Suppressor macrophage (primary cell): ENCODE results near the gene SUCNR1.
A peak's percentile ranks its signal among the peaks of the same experiment; 100 is the strongest.
"Not testable (repeated sequence)": the region's sequence is repeated elsewhere in the genome, so short reads cannot be mapped to it uniquely, and the experiment has no call there.

Experiments used
- DNase-seq, 4 experiments: peaks; one replicate each; pipeline ENCODE4 v3.0.0-alpha.2; 2020 to 2022

The SUCNR1 gene

DNA sequence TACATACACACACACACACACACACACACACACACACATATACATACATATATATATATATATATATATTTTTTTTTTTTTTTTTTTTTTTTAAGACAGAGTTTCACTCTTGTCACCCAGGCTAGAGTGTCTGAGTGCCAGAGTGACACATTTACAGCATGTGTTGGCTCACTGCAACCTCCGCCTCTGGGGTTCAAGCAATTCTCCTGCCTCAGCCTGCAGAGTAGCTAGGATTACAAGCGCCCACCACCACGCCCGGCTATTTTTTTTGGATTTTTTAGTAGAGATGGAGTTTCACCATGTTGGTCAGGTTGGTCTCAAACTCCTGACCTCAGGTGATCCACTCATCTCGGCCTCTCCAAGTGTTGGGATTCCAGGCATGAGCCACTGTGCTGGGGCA lies 636 bp downstream of the SUCNR1 start:
- DNase-seq = peak; percentile 60 to 81 (median 78)

DNA sequence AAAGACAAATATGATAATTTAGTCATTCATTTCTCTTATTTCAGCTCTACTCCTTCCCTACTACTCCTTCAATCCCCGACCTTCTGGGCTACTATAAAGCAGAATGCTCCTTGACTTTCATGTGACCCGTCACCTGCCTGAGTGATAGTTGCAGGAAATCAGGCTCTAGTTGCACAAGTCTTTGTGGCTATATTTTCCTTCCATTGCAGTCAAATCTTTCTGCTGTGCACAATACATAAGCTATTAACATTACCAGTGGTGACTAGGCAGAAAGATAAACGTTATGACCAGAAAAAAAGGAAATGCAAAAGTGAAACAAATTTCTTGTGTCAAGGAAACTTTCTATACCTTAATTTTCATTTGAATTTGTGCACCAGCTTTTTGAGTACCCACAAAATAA lies 2.3 kb downstream of the SUCNR1 start:
- peak; percentile 64 to 90 (median 80) for DNase-seq

DNA sequence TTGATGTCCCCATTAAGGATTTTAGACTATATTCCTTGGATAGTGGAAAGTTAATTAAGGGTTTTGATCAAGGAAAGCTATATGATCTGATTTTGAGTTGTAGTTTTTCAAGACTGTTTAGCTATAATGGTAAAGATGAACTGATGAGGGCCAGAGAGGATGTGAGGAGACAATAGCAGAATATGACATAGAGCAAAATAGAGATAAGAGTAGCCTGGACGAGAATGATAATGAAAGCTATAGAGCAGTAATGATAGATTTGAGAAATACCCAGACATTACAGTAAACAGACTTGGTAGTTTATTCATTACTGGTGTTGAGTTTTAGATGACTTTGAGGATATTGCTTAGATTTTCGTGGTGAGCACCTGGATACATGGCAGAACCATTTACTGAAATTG lies 3.8 kb downstream of the SUCNR1 start:
- DNase-seq = no peak

DNA sequence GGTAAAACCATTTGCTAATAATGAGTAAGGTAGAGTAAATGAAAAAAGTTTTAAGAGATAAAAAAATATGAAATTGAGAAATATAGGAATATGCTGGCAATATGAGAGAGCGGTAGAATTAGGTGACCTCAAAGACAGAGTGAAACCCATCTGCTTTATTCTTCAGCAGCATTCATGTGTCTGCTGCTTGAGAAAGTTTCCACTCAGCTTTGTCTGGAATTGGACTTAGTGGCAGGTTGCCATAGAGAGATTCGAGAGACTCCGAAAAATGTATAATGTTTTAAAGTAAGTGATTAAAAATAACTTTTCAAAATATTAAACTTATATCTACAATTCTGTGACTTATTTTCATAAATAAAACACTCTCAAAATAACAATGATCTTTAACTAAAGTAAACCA lies 5.0 kb downstream of the SUCNR1 start:
- no peak for DNase-seq

DNA sequence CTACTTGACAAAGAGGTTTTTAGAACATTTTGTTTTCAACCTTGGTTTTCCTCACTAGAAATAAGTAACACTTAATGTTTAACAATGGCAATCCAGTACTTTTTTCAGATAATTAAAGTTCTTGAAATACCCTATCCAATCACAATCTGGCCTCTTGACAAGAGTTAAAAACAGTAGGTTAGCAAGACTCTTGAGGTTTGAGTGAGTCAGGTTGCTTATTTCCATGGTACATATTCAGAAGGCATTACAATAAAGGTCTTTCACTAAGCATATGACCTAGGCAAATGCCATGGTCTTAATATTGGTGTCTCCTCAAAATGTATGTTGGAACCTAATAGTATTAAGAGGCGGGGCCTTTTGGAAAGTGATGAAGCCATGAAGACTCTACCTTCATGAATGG lies 5.6 kb downstream of the SUCNR1 start:
- DNase-seq = peak in 1 of 4 experiments; percentile 24

DNA sequence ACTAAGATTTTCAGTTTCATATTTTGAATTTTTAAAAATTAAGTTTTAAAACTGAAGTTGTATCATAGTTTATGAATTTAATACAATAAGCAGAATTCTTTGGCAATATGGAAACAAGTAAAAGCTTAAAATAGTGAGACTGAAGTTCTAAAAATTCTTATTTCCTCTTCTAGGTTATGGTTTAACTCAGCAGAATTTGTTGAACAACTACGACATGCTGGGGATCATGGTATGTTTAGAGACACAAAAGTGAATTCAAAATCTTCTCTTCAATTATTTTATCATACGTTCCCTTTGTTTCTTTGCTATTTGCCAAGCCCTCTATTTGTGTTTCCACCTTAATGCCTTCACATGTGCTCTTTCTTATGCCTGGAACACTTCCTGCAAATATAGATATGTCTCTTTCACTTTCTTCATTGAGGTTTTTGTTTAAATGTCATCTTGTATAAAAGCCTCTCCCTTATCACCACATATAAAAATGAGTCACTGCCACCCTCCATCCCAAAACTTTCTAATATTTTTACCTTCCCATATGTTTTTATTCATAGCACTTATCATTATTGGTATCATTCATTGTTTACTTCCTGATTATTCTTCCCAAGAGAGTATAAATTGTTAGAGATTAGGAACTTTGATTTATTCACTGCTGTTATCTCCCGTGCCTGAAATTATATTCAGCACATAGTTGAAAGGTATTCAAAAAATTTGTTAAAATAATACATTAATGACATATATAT lies 6.4 kb downstream of the SUCNR1 start:
- DNase-seq = peak in 2 of 4 experiments; percentile 37 to 57

DNA sequence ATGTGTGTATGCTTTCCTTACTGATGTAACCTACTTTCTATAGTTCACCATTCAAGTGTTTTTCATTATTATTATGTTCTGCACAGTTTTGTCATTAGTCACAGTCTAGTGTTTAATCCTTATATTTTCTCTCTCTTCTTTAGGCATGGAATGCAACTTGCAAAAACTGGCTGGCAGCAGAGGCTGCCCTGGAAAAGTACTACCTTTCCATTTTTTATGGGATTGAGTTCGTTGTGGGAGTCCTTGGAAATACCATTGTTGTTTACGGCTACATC lies 6.9 kb downstream of the SUCNR1 start:
- DNase-seq = no peak

DNA sequence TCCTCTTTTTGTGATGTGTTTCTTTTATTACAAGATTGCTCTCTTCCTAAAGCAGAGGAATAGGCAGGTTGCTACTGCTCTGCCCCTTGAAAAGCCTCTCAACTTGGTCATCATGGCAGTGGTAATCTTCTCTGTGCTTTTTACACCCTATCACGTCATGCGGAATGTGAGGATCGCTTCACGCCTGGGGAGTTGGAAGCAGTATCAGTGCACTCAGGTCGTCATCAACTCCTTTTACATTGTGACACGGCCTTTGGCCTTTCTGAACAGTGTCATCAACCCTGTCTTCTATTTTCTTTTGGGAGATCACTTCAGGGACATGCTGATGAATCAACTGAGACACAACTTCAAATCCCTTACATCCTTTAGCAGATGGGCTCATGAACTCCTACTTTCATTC lies 7.7 kb downstream of the SUCNR1 start:
- DNase-seq = no peak

DNA sequence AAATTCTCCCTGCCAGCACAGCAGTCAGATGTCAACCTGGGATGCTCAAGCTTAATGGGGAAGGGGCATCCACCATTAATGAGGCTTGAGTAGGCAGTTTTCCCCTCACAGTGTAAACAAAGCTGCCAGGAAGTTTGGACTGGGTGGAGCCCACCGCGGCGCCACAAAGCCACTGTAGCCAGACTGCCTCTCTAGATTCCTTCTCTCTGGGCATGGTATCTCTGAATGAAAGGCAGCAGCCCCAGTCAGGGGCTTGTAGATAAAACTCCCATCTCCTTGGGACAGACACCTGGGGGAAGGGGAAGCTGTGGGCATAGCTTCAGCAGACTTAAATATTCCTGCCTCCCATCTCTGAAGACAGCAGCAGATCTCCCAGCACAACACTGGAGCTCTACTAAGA lies 12.0 kb downstream of the SUCNR1 start:
- DNase-seq = not testable (repeated sequence)

DNA sequence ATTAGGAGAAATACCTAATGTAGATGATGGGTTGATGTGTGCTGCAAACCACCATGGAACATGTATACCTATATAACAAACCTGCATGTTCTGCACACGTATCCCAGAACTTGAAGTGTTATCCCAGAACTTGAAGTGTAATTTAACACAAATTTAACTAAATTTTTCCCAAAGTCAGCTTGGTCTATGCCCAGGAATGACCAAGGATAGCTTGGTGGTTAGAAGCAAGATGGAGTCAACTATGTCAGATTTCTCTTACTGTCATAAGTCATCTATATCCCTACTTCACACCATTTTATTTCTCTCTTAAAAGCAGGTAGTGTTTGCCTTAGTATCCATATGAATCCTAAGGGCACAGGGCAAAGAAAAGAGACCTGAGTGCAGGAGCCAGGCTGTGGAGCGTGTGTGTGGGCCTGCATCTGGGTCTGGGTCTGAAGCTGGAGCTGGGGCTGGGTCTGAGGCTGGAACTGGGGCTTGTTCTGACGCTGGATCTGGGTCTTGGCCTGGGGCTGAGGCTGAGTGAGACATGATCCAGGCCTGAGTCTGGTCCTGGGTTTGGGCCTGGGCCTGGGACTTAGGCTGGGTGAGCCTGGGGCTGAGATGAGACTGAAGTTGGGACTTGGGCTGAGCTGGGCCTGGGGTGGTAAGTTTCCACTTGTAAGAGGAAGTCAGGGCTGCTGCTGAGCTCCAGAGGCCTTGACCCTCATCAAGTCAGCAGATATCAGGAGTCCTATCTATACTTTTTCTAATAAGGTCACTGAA lies 14.2 kb downstream of the SUCNR1 start:
- not testable (repeated sequence) for DNase-seq

DNA sequence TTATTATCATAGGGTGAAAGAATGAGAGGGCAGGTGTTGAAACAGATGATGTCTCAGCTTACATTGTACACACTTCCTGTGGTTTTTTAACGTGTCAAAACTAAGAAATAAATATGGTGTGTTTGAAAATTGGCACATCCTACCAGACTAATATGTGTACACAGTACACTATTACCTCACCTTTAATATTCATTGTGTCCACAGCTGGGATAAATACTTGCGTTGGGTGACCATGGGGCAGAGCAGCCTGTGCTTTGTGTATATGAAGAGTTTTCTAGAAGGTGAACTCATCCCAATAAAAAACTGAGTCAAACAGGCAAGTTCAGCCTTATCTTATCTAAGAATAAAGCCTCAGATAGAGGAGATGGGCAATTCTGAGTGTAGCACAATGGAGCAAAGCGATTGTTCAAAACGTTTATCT lies 17.3 kb downstream of the SUCNR1 start:
- DNase-seq = no peak

DNA sequence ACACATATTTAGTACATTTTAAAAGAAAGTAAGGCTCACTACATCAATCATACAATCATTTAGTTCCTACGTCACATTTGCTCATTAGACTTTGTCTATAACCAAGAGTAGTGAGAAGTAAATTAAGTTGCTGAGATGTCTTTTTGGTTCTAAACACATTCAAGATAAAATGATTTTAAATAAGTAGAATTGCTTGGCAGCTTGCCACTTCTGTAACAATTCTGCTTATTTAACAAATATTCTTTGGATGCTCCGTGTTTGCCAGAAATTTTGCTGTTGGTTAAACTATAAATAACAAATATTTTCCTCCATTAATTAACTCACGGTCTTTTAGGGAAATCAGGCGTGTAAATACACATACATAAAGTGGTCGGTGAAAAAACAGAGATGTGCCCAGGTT lies 18.3 kb downstream of the SUCNR1 start:
- DNase-seq = no peak

DNA sequence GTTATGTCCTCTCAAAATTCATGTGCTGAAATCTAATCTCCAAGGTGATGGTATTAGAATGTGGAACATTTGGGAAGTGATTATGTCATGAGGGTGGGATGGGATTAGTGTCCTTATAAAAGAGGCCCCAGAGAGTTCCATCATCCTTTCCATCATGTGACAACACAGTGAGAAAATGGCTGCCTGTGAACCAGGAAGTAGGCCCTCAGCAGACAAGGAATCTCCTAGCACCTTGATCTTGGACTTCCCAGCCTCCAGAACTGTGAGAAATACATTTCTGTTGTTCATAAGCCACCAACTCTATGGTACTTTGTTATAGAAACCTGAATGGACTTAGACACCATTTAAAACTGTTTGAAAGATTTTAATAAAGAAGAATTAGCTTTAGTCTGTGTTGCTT lies 20.8 kb downstream of the SUCNR1 start:
- DNase-seq = no peak

DNA sequence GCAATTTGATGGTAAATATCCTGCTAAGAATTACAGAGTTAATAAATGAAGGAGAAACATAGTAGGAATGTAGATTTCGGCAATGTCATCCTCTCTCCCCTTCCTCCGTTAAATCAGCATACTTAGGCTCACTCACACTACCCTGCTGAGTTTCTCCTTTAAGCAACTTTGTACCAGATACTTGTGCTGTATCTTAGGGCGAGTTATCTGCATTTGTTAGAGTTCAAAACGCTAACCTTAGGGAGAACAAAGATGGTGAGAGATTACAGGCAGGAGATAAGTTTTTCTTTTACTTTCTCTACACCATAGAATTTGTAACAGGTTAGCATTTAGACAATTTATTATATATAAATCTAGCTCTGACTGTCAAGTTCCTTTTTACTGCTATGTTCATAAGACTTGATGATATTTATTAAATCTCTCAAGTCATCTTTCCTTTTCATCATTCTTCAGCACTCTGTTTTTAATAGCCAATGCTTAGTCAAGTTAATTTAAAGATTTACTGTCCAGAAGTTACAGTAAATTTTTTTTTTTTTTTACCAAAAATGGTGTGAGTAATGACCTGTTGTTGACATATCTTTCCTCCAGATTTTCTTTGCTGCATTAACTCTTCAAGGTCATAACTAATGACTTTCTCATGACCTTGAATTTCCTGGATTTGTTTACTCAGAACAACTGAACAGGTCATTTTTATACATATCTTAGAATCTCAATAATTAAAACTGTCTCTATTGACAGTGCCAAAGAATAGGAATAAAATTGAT lies 22.2 kb downstream of the SUCNR1 start:
- DNase-seq = no peak

DNA sequence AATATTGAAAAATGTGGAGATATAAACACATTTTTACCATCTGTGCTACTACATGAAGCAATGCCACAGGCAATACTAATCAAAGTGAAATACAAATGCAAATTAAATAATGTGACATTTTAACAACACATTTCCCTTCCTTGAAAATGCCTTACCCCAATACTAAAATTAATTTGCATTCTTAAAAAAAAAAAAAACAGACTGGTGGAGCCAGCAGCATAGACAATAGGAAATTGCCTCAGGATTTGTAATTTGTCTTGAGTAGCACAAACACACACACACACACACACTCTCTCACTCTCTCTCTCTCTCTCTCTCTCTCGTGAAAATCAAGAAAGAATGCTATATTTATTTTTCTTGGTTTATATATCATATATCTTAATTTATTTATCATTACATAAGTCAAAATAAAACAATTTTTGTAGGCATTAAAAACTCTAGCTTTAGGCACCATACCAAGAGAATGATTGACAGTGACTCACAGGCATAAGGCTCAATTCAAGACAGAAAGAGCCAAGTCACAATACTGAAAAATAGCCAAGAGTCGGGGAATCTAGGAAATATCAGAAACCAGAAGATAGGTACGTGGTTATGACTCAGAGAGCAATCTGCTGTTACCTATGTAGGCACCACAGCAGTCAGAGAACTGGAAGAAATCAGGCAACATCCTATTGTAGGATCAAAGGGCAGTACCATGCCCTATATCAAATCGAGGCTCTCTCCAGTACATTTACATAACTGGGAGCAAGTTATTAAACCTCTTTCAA lies 23.0 kb downstream of the SUCNR1 start:
- DNase-seq = no peak

DNA sequence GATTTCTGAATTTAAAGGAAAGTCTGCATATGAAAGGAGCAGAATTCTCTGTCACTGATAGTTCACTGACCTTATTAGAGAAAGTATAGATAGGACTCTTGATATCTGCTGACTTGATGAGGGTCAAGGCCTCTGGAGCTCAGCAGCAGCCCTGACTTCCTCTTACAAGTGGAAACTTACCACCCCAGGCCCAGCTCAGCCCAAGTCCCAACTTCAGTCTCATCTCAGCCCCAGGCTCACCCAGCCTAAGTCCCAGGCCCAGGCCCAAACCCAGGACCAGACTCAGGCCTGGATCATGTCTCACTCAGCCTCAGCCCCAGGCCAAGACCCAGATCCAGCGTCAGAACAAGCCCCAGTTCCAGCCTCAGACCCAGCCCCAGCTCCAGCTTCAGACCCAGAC lies 24.7 kb downstream of the SUCNR1 start:
- not testable (repeated sequence) for DNase-seq

DNA sequence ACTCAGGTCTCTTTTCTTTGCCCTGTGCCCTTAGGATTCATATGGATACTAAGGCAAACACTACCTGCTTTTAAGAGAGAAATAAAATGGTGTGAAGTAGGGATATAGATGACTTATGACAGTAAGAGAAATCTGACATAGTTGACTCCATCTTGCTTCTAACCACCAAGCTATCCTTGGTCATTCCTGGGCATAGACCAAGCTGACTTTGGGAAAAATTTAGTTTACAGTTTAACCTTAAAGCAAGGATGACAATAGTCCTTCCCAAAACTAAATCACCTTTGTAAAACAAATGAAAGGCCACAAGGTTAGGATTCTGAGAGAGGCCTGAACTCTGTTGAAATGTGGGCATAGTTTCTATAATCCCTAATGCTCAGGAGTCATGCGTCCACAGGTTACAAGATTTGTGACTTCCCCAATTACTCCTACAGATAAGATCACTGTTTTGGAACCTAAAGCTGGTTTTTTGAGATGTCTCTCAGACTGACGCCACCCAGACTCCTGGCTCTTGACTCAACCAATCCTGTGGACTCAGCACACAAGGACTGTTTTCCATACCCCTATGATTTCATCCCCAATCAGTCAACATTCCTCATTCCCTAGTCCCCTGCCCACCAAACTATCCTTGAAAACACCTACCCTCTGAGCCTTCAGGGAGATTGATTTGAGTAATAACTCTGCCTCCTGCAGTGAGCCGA lies 25.3 kb downstream of the SUCNR1 start:
- DNase-seq = peak in 2 of 4 experiments; percentile 23 to 24

DNA sequence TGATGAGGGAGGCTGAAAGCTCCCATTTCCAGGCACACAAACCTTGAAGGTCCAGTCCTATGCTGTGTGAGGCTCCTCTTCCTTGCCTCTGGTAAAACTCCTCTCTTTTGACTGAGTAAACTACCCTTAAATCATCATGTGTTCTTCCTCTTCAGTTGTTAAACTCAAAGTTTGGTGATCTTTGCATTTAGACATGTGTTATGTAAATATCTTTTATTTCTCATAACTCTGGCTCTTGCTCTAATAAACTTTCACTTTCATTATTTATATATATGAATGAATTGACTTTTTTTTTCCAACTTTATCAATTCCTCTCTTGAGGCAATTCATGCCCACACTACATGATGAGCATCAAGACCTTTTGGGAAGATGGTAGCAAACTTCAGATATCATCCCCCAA lies 26.6 kb downstream of the SUCNR1 start:
- DNase-seq = no peak

DNA sequence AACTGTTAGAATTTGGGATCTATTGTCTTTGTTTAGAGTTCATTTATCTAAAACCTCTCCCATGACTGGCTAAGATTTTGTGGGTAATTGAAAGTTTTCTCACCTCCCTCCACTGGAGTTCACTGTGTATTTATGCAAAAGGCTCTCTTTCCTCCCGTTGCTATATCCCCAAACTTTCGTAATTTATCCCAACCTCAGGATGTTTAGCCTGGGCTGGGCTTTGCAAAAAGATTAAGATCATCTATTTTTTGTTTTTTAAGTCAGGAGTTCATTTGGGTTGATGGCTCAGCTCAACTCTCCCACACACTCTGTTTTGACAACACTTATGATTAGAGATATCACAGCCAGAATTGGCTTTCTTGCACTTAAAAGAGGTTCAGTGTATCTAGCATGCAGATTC lies 27.0 kb downstream of the SUCNR1 start:
- DNase-seq = no peak

DNA sequence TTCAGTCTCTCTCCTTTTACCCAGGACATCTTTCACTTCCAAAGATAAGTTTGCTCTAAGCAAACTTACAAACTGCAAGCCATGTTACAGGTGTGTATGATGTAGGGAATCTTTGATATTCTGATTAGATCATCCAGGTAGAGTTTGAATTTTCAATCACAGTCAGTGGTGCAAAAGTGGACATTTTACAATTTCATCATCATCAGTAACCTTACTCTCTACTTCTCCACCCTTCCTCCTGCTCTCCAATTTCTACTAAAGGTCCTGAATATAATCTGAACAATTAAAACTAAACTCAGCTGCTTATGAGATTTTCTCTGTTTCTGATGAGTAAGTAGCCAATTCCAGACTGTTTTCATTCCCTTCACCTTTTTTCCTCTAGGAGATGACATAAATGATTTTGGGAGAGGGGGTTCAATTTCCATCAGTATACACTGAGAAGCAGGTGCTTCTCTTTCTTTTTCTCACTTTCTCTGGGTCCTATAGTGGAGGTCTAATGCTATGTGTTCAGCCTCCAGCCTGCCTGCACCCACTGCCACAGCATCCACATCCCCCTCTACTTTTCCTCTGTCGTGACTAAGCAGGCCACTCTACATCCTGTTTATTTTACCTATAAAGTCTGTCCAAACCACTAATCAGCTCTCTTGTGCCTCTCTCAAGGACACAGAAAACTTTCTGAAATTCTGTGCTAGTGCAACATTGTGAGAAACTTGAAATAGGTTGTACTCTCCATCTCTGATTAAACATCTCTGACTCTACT lies 27.6 kb downstream of the SUCNR1 start:
- DNase-seq = no peak

DNA sequence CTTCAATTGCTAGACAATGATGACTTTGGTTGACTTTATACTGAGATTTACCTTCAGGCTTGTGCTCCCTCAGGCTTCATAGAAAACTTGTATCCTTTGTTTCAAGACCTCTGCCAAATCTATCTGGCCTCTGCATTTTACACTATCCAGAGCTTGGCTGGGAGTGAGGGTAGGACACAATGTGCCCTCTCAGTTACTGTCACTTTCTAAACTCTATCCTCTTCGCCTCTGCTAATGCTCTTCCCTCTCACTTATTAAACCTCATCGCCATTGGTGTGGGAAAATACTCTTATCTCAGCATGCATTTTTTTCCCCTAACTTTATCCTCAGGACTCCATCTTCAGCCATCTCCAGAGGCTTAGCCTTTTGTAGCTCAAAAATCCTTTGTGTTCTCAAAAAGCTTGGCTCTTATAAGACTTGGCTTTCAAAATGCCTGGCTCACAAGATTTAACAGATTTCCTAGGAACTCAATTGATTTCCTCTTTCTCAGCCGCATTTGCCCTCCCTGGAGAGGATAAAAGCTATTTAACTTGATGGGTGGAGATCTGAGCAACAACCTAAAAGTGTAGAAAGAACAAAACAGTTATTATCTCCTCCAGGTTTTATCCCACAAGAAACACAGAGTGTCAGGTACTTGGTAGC lies 28.3 kb downstream of the SUCNR1 start:
- peak in 2 of 4 experiments; percentile 10 to 43 for DNase-seq
